C4-2B (cell line): ENCODE measurements around the gene RIMBP2.

Experiments
- H3K27ac ChIP-seq: fragments of 450-650 bp; 2 replicates; pipeline ENCODE4 v1.5.1; 2017
- CTCF ChIP-seq: fragments of 450-650 bp; conservative IDR thresholded peaks from 2 replicates; pipeline ENCODE4 v1.5.1; 2017; ENCODE audit warnings: mild to moderate bottlenecking
- ZFX ChIP-seq: fragments of 450-650 bp; IDR thresholded peaks from 2 replicates; pipeline ENCODE4 v1.6.1; 2017

RIMBP2 gene

GRCh38 chr12:130513556-130513955 lies 202.5 kb downstream of the RIMBP2 start:
- no peak overlapping the region for H3K27ac ChIP-seq
- no peak for TF ChIP-seq ZFX
- TF ChIP-seq CTCF: no peak

DNA sequence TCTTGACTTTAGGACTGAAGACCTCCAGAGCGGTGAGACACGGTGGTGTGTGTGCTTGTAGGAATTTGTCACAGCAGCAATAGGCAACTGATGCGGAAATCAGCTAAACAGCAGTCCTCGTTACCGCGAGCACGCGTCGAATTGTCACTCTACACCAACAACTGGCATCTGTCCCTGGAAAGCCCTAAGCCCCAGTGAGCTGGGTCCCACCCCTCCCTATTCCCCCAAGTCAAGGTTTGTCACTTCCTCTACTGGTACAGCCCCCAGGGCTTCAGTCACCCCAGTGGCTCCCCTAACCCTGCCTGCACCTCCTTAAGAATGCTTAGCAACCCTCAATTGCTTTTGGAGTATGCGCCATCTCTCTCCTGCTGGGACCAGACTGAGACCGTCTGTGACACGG lies 204.8 kb downstream of the RIMBP2 start:
- no peak for TF ChIP-seq CTCF
- TF ChIP-seq ZFX: no peak
- no peak overlapping the region for H3K27ac ChIP-seq

DNA sequence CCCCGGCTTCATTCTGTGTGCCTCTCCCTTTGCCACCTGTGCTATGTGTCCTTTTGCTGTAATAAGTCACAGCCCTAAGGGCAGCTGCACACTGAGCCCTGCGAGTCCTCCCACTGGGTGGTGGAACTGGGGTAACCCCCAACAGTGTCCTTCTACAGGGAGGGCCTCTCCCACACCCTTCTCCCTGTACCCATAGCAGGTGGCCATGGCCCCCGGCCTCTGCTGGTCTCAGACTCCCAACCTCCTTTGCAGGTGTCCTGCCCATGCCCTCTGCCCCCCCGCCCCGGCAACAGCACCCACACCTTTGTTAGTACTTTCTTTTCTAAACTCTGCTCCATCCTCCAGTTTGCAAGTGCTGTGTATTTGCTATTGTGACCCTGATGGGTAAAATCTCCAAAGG lies 206.6 kb downstream of the RIMBP2 start:
- no peak overlapping the region for H3K27ac ChIP-seq
- no peak for TF ChIP-seq CTCF
- no peak for TF ChIP-seq ZFX

- TF ChIP-seq ZFX (no peak), CTCF (no peak)
These were observed 207.3 kb downstream of the RIMBP2 start for GRCh38 chr12:130508847-130509246.

GRCh38 chr12:130508318-130508717 lies 207.8 kb downstream of the RIMBP2 start:
- no peak overlapping the region for H3K27ac ChIP-seq
- TF ChIP-seq ZFX: no peak
- no peak for TF ChIP-seq CTCF

More at GRCh38 chr12:130508847-130509246, 207.3 kb downstream of the RIMBP2 start:
- no peak overlapping the region for H3K27ac ChIP-seq

GRCh38 chr12:130506844-130507243 lies 209.3 kb downstream of the RIMBP2 start:
- TF ChIP-seq ZFX (no peak), CTCF (no peak)
- H3K27ac ChIP-seq: no peak overlapping the region

GRCh38 chr12:130504840-130505175 lies 211.3 kb downstream of the RIMBP2 start:
- no peak for TF ChIP-seq ZFX
- no peak for TF ChIP-seq CTCF
- H3K27ac ChIP-seq: no peak overlapping the region
